ENCODE data around the gene CYP11A1. TPM values are rescaled to one million over a fixed set of nuclear protein-coding genes. Genes with fewer than 3 reads are reported as not detected.

CYP11A1 gene
- total RNA-seq, 1 experiment from 2014 or later, result 1.7 TPM

- Histone ChIP-seq H2AK5ac (ENCODE audit: insufficient read length, low read length) (no peak overlapping the region), H3K79me1 (ENCODE audit: insufficient read depth, low read depth, low read length, poor library complexity, severe bottlenecking) (no peaks in the 10 kb centered on the region), H2BK5ac (ENCODE audit: insufficient read length, low read length) (no peak overlapping the region), H2BK20ac (ENCODE audit: low read depth, low read length, poor library complexity, severe bottlenecking) (no peak overlapping the region), H4K91ac (ENCODE audit: insufficient read length, low read depth, low read length) (no peak overlapping the region), H3K9ac (ENCODE audit: extremely low read depth, insufficient read length, low read length) (no peak overlapping the region), H3K9me3 (ENCODE audit: control insufficient read depth, low read depth, low read length) (no peaks in the 10 kb centered on the region), H2BK12ac (ENCODE audit: insufficient read length, low read depth, low read length) (no peak overlapping the region), H3K27ac (ENCODE audit: insufficient read length, low read depth, low read length) (no peak overlapping the region), H3K4me2 (ENCODE audit: insufficient read depth, insufficient read length, low read length) (no peak overlapping the region), H3K14ac (ENCODE audit: insufficient read depth, low read length) (no peak overlapping the region), H4K20me1 (ENCODE audit: control insufficient read depth, insufficient read depth, insufficient read length) (no peaks in the 10 kb centered on the region), H3K4ac (ENCODE audit: low read depth, low read length) (no peak overlapping the region), H3K79me2 (ENCODE audit: insufficient read depth, low read length) (no peaks in the 10 kb centered on the region), H2BK120ac (ENCODE audit: low read depth, low read length, poor library complexity, severe bottlenecking) (no peak overlapping the region), H3K18ac (ENCODE audit: insufficient read length, low read depth, low read length) (no peak overlapping the region), H3K27me3 (ENCODE audit: insufficient read depth, low read length) (no peaks in the 10 kb centered on the region), H3K56ac (ENCODE audit: insufficient read length, low read depth, low read length) (no peak overlapping the region), H2AFZ (ENCODE audit: low read length) (no peak overlapping the region), H4K8ac (replicated peaks; ENCODE audit: insufficient read length, low read depth, low read length) (no peak overlapping the region), H3K23me2 (ENCODE audit: insufficient read length, low read depth, low read length, poor library complexity, severe bottlenecking) (no peaks in the 10 kb centered on the region), H3K23ac (ENCODE audit: insufficient read length, low read depth, low read length) (no peak overlapping the region), H3K4me1 (ENCODE audit: insufficient read depth, low read length) (peaks cover 5% of the 10 kb centered on the region; the same call in 1 of the 2 replicates), H4K5ac (ENCODE audit: insufficient read length, low read depth, low read length) (no peak overlapping the region), H2BK15ac (ENCODE audit: low read depth, low read length) (no peak overlapping the region), H3T11ph (ENCODE audit: low read length) (no peak overlapping the region)
- WGBS (ENCODE audit: extremely low coverage, insufficient read length, low lambda C conversion rate), result no CpG with 5 or more reads among the region's 10 CpGs
- DNase-seq, result no peak
- H3K4me1 Mint-ChIP-seq, result peaks cover 16 to 34% of the 10 kb centered on the region in 2 experiments
- H3K27ac Mint-ChIP-seq, result peak overlapping the region in 1 of 3 experiments; percentile 3; a peak in 2 of 7 replicates
- no peak overlapping the region for H3K4me3 Mint-ChIP-seq
- peaks cover 16% of the 10 kb centered on the region for H3K27me3 Mint-ChIP-seq (ENCODE audit: low read depth)
- no peak for TF ChIP-seq CTCF (conservative IDR thresholded peaks at IDR 0.05)
- H3K9me3 Mint-ChIP-seq, result no peaks in the 10 kb centered on the region; a peak in 1 of 5 replicates
- H3K36me3 Mint-ChIP-seq (ENCODE audit: insufficient read depth in 1 of 3, low read depth in 3 of 3), result no peaks in the 10 kb centered on the region
These were observed 39.0 kb downstream of the CYP11A1 start for GRCh38 chr15:74328331-74329056.
